HAP-1 (cell line): Measurements from ENCODE around the gene B4GALNT4.
"Not testable (repeated sequence)": the region's sequence is repeated elsewhere in the genome, so short reads cannot be mapped to it uniquely, and the experiment has no call there.

Experiments used
- DNase-seq, 2 experiments: peaks; one replicate each; pipeline ENCODE4 v3.0.0-alpha.2; 2016 to 2020; ENCODE audit warnings: low spot score in 2 of 2
- H3K27me3 ChIP-seq: fragments of 250-450 bp; sonication (Bioruptor Pico); 2 replicates; pipeline ENCODE4 v1.5.1; 2020; ENCODE audit warnings: low read depth, mild to moderate bottlenecking, moderate library complexity
- H3K36me3 ChIP-seq: fragments of 250-450 bp; sonication (Bioruptor Pico); replicated peaks from 2 replicates; pipeline ENCODE4 v1.5.1; 2020; ENCODE audit warnings: mild to moderate bottlenecking
- H3K4me1 ChIP-seq: fragments of 250-450 bp; sonication (Bioruptor Pico); 2 replicates; pipeline ENCODE4 v1.5.1; 2020; ENCODE audit warnings: mild to moderate bottlenecking
- H3K4me3 ChIP-seq: fragments of 250-450 bp; sonication (Bioruptor Pico); 2 replicates; pipeline ENCODE4 v1.5.1; 2020; ENCODE audit warnings: mild to moderate bottlenecking, moderate library complexity
- H3K9me3 ChIP-seq: fragments of 250-450 bp; sonication (Bioruptor Pico); 2 replicates; pipeline ENCODE4 v1.5.1; 2020; ENCODE audit warnings: mild to moderate bottlenecking, moderate library complexity
- in situ Hi-C: fragments of 300-500 bp; cut with MboI; formaldehyde crosslinking; loops from 3 replicates; pipeline ENCODE4 v1.14.3; 2020; ENCODE audit warnings: low sequenced_read_pairs, inconsistent platforms, mixed read lengths

The B4GALNT4 gene

GRCh38 chr11:342328-342727 lies 27.0 kb upstream of the B4GALNT4 start:
- Histone ChIP-seq H3K4me3 (no peak overlapping the region), H3K4me1 (peaks cover 21% of the 10 kb centered on the region), H3K9me3 (no peaks in the 10 kb centered on the region), H3K36me3 (no peaks in the 10 kb centered on the region), H3K27me3 (no peaks in the 10 kb centered on the region)
- in situ Hi-C loops = no loop called here
- no peak for DNase-seq

GRCh38 chr11:344836-345578 lies 24.3 kb upstream of the B4GALNT4 start:
- Histone ChIP-seq H3K4me3 (no peak overlapping the region), H3K27me3 (no peaks in the 10 kb centered on the region), H3K4me1 (peaks cover 16% of the 10 kb centered on the region), H3K9me3 (no peaks in the 10 kb centered on the region), H3K36me3 (no peaks in the 10 kb centered on the region)
- DNase-seq = no peak
- in situ Hi-C loops = no loop called here

- in situ Hi-C loops = no loop called here
- H3K4me1 ChIP-seq = peaks cover 9% of the 10 kb centered on the region
- H3K36me3 ChIP-seq = no peaks in the 10 kb centered on the region
- DNase-seq = no peak
- no peak overlapping the region for H3K4me3 ChIP-seq
- no peaks in the 10 kb centered on the region for H3K27me3 ChIP-seq
- no peaks in the 10 kb centered on the region for H3K9me3 ChIP-seq
Measured at GRCh38 chr11:346529-346928, 22.8 kb upstream of the B4GALNT4 start.

GRCh38 chr11:349270-349954 lies 19.9 kb upstream of the B4GALNT4 start:
- H3K4me1 ChIP-seq, DNase-seq, in situ Hi-C loops, H3K9me3 ChIP-seq, H3K36me3 ChIP-seq, H3K27me3 ChIP-seq, H3K4me3 ChIP-seq: not testable (repeated sequence)

GRCh38 chr11:350033-350722 lies 19.1 kb upstream of the B4GALNT4 start:
- H3K27me3 ChIP-seq, H3K9me3 ChIP-seq, H3K36me3 ChIP-seq, H3K4me3 ChIP-seq, H3K4me1 ChIP-seq, DNase-seq: not testable (repeated sequence)
- in situ Hi-C loops = loop anchor here (5.0 kb wide), 1 partner anchor 48 kb away; no protein-coding TSS in a partner anchor

GRCh38 chr11:350723-351255 lies 18.5 kb upstream of the B4GALNT4 start:
- no peaks in the 10 kb centered on the region for H3K9me3 ChIP-seq
- peaks cover 15% of the 10 kb centered on the region for H3K4me1 ChIP-seq
- H3K4me3 ChIP-seq = no peak overlapping the region
- no peaks in the 10 kb centered on the region for H3K36me3 ChIP-seq
- in situ Hi-C loops = loop anchor here (5.0 kb wide), 1 partner anchor 48 kb away; no protein-coding TSS in a partner anchor
- H3K27me3 ChIP-seq = no peaks in the 10 kb centered on the region
- DNase-seq = peak in 1 of 2 experiments; percentile 65

- in situ Hi-C loops = loop anchor here (5.0 kb wide), 1 partner anchor 49 kb away; no protein-coding TSS in a partner anchor
- Histone ChIP-seq H3K9me3 (no peaks in the 10 kb centered on the region), H3K4me1 (peaks cover 16% of the 10 kb centered on the region), H3K36me3 (no peaks in the 10 kb centered on the region), H3K27me3 (no peaks in the 10 kb centered on the region), H3K4me3 (no peak overlapping the region)
- no peak for DNase-seq
Measured at GRCh38 chr11:351411-351810, 17.9 kb upstream of the B4GALNT4 start.

- H3K27me3 ChIP-seq = no peaks in the 10 kb centered on the region
Measured at GRCh38 chr11:352456-353031, 16.8 kb upstream of the B4GALNT4 start.

GRCh38 chr11:353179-353873 lies 16.0 kb upstream of the B4GALNT4 start:
- in situ Hi-C loops = loop anchor here (5.0 kb wide), 1 partner anchor 51 kb away; no protein-coding TSS in a partner anchor
- H3K36me3 ChIP-seq = no peaks in the 10 kb centered on the region
- no peaks in the 10 kb centered on the region for H3K27me3 ChIP-seq
- H3K4me1 ChIP-seq = peaks cover 16% of the 10 kb centered on the region
- no peak overlapping the region for H3K4me3 ChIP-seq
- DNase-seq = no peak
- H3K9me3 ChIP-seq = no peaks in the 10 kb centered on the region

More at GRCh38 chr11:352456-353031, 16.8 kb upstream of the B4GALNT4 start:
- no peaks in the 10 kb centered on the region for H3K9me3 ChIP-seq
- H3K36me3 ChIP-seq = no peaks in the 10 kb centered on the region
- H3K4me3 ChIP-seq = no peak overlapping the region
- in situ Hi-C loops = loop anchor here (5.0 kb wide), 1 partner anchor 50 kb away; no protein-coding TSS in a partner anchor
- DNase-seq = no peak
- peaks cover 16% of the 10 kb centered on the region for H3K4me1 ChIP-seq

- Histone ChIP-seq H3K4me3 (peak overlapping the region; percentile 34), H3K27me3 (no peaks in the 10 kb centered on the region), H3K36me3 (no peaks in the 10 kb centered on the region), H3K4me1 (peaks cover 11% of the 10 kb centered on the region), H3K9me3 (peaks cover 4% of the 10 kb centered on the region; the same call in 1 of the 2 replicates)
- in situ Hi-C loops = no loop called here
- DNase-seq = peak; percentile 80 to 94
Measured at GRCh38 chr11:355581-356458, 13.5 kb upstream of the B4GALNT4 start.

- Histone ChIP-seq H3K4me3 (no peak overlapping the region), H3K9me3 (peaks cover 6% of the 10 kb centered on the region; the same call in 1 of the 2 replicates), H3K36me3 (no peaks in the 10 kb centered on the region), H3K27me3 (no peaks in the 10 kb centered on the region), H3K4me1 (peaks cover 7% of the 10 kb centered on the region; the same call in 1 of the 2 replicates)
- in situ Hi-C loops = no loop called here
- no peak for DNase-seq
Measured at GRCh38 chr11:356610-357009, 12.7 kb upstream of the B4GALNT4 start.

- peaks cover 6% of the 10 kb centered on the region; the same call in 1 of the 2 replicates for H3K9me3 ChIP-seq
- in situ Hi-C loops = no loop called here
- H3K4me3 ChIP-seq = no peak overlapping the region
- no peaks in the 10 kb centered on the region for H3K36me3 ChIP-seq
- DNase-seq = no peak
- H3K4me1 ChIP-seq = peaks cover 7% of the 10 kb centered on the region; the same call in 1 of the 2 replicates
- no peaks in the 10 kb centered on the region for H3K27me3 ChIP-seq
Measured at GRCh38 chr11:357582-357981, 11.7 kb upstream of the B4GALNT4 start.
